GM18517 (cell line): ENCODE data around the gene PHYHD1.
"Not testable (repeated sequence)": the region's sequence is repeated elsewhere in the genome, so short reads cannot be mapped to it uniquely, and the experiment has no call there.

Experiments
- ATAC-seq: cut with Tn5 transposase; IDR thresholded peaks from one replicate; pipeline ENCODE4 v1.9.1; 2021; ENCODE audit warnings: mild to moderate bottlenecking, moderate library complexity; ENCODE audit not compliant: unreplicated experiment

Gene PHYHD1

GRCh38 chr9:128919402-128920089, 1.2 kb upstream of the PHYHD1 start:
- no peak for ATAC-seq

GRCh38 chr9:128921881-128922763, 1.3 kb downstream of the PHYHD1 start:
- ATAC-seq, result no peak

GRCh38 chr9:128923493-128923883, 2.7 kb downstream of the PHYHD1 start:
- ATAC-seq, result no peak

- no peak for ATAC-seq
These were observed 7.1 kb downstream of the PHYHD1 start for GRCh38 chr9:128927731-128928411.

- ATAC-seq, result no peak
These were observed 7.8 kb downstream of the PHYHD1 start for GRCh38 chr9:128928624-128929023.

DNA sequence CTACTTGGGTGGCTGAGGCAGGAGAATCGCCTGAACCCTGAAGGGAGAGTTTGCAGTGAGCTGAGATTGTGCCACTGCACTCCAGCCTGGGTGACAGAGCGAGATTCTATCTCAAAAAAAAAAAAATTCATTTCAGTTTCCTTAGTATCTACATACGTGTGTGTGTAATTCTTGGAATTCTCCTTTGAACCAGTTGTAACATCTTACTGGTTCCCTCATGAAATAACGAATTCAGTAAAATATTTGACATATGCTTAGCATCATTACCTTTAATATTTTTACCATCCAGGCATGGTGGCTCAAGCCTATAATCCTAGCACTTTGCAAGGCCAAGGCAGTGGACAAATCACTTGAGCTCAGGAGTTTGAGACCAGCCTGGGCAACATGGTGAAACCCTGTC, 8.8 kb downstream of the PHYHD1 start:
- ATAC-seq, result no peak

GRCh38 chr9:128933731-128934130, 12.9 kb downstream of the PHYHD1 start:
- ATAC-seq, result no peak

GRCh38 chr9:128936171-128936865, 15.5 kb downstream of the PHYHD1 start:
- no peak for ATAC-seq

GRCh38 chr9:128937310-128938165, 16.8 kb downstream of the PHYHD1 start:
- ATAC-seq, result no peak

- no peak for ATAC-seq
These were observed 19.6 kb downstream of the PHYHD1 start for GRCh38 chr9:128940271-128940921.

DNA sequence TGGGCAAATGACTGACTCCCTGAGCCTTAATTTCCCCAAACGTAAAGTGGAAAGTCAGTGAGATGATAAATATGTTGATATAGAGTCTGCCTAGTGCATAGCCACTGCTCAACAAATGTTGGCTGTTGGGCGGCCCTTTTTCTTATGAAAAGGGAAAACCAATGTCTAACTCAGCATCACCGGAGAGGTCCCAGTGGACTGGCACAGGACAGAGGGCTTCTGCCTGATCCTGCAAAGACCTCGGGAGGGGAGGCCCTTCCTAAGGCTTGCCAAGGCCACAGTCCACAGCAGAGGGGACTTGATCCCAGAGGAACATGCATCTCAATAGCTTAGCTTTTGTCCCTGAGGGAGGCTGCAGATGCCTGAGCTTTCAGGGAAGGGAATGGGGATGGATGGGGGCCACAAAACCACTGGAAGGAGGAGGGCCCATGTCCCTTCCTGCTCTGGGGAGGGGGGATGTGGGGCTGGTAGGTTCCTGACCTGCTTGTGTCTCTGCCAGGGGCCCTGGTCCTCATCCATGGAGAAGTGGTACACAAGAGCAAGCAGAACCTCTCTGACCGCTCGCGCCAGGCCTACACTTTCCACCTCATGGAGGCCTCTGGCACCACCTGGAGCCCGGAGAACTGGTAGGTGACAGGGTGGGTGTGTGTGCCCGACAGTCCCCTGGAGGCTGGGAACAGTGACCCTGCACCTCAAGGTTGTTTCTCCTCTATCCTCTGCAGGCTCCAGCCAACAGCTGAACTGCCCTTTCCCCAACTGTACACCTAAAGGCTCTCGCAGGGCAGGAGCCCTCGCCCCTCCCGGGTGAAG, 20.4 kb downstream of the PHYHD1 start:
- ATAC-seq, result no peak

- no peak for ATAC-seq
These were observed 23.2 kb downstream of the PHYHD1 start for GRCh38 chr9:128943832-128944620.

GRCh38 chr9:128944966-128945365, 24.2 kb downstream of the PHYHD1 start:
- not testable (repeated sequence) for ATAC-seq

- ATAC-seq, result no peak
These were observed 25.2 kb downstream of the PHYHD1 start for GRCh38 chr9:128945798-128946501.

DNA sequence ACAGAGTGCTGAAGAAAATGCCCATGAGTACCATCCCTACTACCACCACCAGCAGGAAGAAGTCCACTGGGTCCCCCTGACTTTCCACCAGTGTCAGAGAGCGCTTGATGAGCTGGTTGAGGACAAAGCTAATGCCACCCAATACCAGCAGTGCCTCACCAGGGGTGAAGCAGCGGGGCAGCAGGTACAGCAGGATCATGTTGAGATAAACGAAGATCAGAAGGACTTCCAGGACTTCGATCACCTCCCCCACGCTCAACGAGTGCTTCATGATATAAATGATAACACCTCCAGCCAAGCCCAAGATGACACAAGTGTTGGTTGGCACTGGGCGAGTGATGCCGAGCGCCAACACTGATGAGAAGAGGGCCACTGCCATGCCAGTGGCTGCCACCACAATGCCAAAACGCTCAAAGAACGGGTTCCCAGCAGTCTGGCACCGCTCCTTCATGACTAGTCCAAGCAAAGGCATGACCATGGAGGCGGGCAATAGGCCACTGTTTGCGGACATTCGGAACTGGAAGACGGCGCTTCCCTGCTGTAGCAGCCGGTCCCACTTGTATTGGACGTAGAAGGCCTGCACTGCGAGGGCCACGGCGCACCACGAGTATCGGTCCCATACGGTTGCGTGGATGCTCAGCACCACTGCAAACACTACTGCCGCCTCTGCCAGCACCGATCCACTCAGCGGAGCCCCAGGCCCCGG, 25.9 kb downstream of the PHYHD1 start:
- peak; percentile 20 for ATAC-seq

DNA sequence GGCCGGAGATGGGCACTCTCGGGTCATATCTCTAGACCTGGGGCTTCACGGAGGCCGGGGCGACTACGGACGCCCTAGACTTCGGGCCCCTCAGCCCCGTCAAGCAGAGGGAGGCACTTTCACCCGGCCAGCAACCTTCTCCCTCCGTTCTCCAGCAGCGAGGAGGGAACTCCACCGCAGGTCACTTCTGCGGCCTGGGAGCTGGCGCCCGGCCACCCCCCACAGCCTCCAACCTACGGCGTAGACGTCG, 26.4 kb downstream of the PHYHD1 start:
- no peak for ATAC-seq
